ENCODE measurements around the gene LCT. TPM values are rescaled to one million over a fixed set of nuclear protein-coding genes. Genes with fewer than 3 reads are reported as not detected.
A peak's percentile ranks its signal among the peaks of the same experiment; 100 is the strongest.

LCT gene
- total and polyA plus RNA-seq, 9 of the 15 experiments (the other 6 are each of a cell fraction or from before 2014, with no cell fraction given), result 0.01 to 0.04 (median 0.03) TPM; not detected in 4

- TF ChIP-seq, protein P1, sequence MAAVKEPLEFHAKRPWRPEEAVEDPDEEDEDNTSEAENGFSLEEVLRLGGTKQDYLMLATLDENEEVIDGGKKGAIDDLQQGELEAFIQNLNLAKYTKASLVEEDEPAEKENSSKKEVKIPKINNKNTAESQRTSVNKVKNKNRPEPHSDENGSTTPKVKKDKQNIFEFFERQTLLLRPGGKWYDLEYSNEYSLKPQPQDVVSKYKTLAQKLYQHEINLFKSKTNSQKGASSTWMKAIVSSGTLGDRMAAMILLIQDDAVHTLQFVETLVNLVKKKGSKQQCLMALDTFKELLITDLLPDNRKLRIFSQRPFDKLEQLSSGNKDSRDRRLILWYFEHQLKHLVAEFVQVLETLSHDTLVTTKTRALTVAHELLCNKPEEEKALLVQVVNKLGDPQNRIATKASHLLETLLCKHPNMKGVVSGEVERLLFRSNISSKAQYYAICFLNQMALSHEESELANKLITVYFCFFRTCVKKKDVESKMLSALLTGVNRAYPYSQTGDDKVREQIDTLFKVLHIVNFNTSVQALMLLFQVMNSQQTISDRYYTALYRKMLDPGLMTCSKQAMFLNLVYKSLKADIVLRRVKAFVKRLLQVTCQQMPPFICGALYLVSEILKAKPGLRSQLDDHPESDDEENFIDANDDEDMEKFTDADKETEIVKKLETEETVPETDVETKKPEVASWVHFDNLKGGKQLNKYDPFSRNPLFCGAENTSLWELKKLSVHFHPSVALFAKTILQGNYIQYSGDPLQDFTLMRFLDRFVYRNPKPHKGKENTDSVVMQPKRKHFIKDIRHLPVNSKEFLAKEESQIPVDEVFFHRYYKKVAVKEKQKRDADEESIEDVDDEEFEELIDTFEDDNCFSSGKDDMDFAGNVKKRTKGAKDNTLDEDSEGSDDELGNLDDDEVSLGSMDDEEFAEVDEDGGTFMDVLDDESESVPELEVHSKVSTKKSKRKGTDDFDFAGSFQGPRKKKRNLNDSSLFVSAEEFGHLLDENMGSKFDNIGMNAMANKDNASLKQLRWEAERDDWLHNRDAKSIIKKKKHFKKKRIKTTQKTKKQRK (IDR thresholded peaks at IDR 0.05; ENCODE audit: borderline replicate concordance, low read depth, low read length), result no peak
- TF ChIP-seq CBX2 (IDR thresholded peaks at IDR 0.05; ENCODE audit: insufficient read depth, low read length, poor library complexity, severe bottlenecking) (no peak), KLF10 (CRISPR knock-in tag; IDR thresholded peaks at IDR 0.05) (no peak), PHB2 (IDR thresholded peaks at IDR 0.05; ENCODE audit: low read depth) (no peak), PREB (CRISPR knock-in tag; IDR thresholded peaks at IDR 0.05) (no peak), ZNF717 (CRISPR knock-in tag; IDR thresholded peaks at IDR 0.05) (no peak), YBX1 (IDR thresholded peaks at IDR 0.05) (no peak), MEIS2 (IDR thresholded peaks at IDR 0.05; ENCODE audit: partially characterized antibody) (peak; percentile 81), SNIP1 (IDR thresholded peaks at IDR 0.05; ENCODE audit: low read depth) (no peak), POLR2A (conservative IDR thresholded peaks at IDR 0.05) (peak; percentile 87), CEBPB (tag; IDR thresholded peaks at IDR 0.05) (no peak), STAG1 (CRISPR knock-in tag; IDR thresholded peaks at IDR 0.05; ENCODE audit: borderline replicate concordance) (no peak), LEF1 (IDR thresholded peaks at IDR 0.05) (no peak), RNF2 (IDR thresholded peaks at IDR 0.05) (no peak; the same call in 1 of the 2 replicates), ZNF695 (CRISPR knock-in tag; IDR thresholded peaks at IDR 0.05) (no peak), CREBBP (IDR thresholded peaks at IDR 0.05; ENCODE audit: low read depth, low read length) (no peak), GTF3C2 (IDR thresholded peaks at IDR 0.05; ENCODE audit: borderline replicate concordance, extremely low read depth, insufficient read length) (no peak)
- TF ChIP-seq, protein P2, sequence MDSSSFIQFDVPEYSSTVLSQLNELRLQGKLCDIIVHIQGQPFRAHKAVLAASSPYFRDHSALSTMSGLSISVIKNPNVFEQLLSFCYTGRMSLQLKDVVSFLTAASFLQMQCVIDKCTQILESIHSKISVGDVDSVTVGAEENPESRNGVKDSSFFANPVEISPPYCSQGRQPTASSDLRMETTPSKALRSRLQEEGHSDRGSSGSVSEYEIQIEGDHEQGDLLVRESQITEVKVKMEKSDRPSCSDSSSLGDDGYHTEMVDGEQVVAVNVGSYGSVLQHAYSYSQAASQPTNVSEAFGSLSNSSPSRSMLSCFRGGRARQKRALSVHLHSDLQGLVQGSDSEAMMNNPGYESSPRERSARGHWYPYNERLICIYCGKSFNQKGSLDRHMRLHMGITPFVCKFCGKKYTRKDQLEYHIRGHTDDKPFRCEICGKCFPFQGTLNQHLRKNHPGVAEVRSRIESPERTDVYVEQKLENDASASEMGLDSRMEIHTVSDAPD (CRISPR knock-in tag; IDR thresholded peaks at IDR 0.05), result no peak
- TF ChIP-seq, protein P3, sequence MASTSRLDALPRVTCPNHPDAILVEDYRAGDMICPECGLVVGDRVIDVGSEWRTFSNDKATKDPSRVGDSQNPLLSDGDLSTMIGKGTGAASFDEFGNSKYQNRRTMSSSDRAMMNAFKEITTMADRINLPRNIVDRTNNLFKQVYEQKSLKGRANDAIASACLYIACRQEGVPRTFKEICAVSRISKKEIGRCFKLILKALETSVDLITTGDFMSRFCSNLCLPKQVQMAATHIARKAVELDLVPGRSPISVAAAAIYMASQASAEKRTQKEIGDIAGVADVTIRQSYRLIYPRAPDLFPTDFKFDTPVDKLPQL (IDR thresholded peaks at IDR 0.05; ENCODE audit: extremely low read depth, insufficient read length), result no peak
Observed at GRCh38 chr2:135876066-135876711, 39.2 kb upstream of the LCT start, which contains the start of gene MCM6 (continued).

All from K562 (cell line).